Smooth muscle cell of the brain vasculature (primary cell): Measurements from ENCODE around the gene USP54.
A peak's percentile ranks its signal among the peaks of the same experiment; 100 is the strongest.
"Not testable (repeated sequence)": the region's sequence is repeated elsewhere in the genome, so short reads cannot be mapped to it uniquely, and the experiment has no call there.

Experiments
- DNase-seq: peaks from one replicate; pipeline ENCODE4 v3.0.0-alpha.2; 2012; ENCODE audit warnings: low read depth, low spot score

Gene USP54, protein sequence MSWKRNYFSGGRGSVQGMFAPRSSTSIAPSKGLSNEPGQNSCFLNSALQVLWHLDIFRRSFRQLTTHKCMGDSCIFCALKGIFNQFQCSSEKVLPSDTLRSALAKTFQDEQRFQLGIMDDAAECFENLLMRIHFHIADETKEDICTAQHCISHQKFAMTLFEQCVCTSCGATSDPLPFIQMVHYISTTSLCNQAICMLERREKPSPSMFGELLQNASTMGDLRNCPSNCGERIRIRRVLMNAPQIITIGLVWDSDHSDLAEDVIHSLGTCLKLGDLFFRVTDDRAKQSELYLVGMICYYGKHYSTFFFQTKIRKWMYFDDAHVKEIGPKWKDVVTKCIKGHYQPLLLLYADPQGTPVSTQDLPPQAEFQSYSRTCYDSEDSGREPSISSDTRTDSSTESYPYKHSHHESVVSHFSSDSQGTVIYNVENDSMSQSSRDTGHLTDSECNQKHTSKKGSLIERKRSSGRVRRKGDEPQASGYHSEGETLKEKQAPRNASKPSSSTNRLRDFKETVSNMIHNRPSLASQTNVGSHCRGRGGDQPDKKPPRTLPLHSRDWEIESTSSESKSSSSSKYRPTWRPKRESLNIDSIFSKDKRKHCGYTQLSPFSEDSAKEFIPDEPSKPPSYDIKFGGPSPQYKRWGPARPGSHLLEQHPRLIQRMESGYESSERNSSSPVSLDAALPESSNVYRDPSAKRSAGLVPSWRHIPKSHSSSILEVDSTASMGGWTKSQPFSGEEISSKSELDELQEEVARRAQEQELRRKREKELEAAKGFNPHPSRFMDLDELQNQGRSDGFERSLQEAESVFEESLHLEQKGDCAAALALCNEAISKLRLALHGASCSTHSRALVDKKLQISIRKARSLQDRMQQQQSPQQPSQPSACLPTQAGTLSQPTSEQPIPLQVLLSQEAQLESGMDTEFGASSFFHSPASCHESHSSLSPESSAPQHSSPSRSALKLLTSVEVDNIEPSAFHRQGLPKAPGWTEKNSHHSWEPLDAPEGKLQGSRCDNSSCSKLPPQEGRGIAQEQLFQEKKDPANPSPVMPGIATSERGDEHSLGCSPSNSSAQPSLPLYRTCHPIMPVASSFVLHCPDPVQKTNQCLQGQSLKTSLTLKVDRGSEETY (N-terminal part only)

GRCh38 chr10:73590881-73591799 is at the start of gene USP54:
USP54 (minus strand) TSS chr10:73591342; CDS start chr10:73575658, 15,684 bp downstream.
- DNase-seq = peak; percentile 24

DNA sequence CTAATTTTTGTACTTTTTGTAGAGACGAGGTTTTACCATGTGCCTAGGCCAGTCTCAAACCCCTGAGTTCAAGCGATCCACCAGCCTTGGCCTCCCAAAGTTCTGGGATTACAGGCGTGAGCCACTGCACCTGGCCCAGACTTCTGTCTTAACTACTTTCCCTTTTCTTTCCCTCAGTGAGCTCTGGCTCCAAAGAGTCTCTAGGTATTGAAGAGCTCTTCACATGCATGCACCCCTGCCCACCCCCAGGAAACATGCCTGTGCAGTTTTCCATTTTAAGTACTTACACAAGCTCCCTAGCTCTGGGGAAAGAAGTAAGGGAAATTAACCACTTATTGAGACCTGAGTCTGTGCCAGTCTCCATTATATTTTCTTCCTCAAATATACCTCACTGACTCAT is 48.1 kb upstream of the USP54 start:
- DNase-seq = no peak

DNA sequence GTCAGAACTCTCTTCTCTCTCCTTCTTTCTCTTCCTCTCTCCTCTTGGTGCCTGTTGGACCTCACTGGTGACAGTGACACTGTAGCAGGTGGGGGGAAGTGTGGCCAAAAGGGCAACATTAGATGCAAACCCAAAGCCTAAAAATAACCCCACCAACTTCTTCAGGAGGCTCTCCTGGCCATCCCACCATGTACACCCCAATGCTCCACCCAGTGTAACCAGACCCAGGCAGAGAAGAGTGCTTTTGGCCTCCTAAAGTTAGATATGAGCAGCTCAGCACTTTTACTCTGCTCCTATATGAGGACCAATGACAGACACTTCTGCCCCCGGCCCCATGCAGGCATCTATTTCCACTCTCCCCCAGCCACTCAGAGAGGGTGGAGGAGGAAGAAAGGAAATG is 44.6 kb upstream of the USP54 start:
- no peak for DNase-seq

DNA sequence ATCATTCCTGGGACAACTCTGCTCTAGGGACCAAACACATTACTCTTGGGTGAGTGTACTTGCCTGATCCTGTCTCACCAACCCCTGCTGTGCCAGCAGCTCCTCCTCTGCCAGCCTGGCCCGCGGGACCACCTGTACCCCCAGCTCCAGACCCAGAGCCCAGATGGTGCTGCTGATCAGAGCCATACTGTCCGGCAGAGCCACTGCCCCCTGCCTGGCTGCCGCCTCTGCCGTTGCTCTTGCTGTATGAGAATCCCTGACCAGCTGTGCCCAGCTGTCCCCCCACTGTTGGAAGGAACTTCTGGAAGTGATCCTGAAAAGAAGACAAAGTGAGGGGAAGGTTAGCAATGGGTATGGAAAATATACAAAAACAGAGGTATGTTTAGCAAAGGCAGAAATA is 43.3 kb upstream of the USP54 start:
- no peak for DNase-seq

DNA sequence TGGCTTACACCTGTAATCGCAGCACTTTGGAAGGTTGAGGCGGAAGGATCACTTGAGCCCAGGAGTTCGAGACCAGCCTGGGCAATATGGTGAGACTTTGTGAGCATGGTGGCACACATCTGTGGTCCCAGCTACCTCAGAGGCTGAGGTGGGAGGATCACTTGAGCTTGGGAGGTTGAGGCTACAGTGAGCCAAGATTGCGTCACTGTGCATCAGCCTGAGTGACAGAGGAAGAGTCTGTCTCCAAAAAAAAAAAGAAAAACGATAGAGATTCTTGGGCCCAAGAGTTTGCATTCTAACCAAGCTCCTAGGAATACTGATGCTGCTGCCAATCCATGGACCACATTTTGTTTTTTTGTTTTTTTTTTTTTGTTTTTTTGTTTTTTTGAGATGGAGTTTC is 38.0 kb upstream of the USP54 start:
- no peak for DNase-seq

GRCh38 chr10:73628405-73628804 is 37.3 kb upstream of the USP54 start:
- no peak for DNase-seq

GRCh38 chr10:73627300-73627699 is 36.2 kb upstream of the USP54 start:
- DNase-seq = no peak

GRCh38 chr10:73625884-73626752 is 35.0 kb upstream of the USP54 start:
- DNase-seq = peak; percentile 91

DNA sequence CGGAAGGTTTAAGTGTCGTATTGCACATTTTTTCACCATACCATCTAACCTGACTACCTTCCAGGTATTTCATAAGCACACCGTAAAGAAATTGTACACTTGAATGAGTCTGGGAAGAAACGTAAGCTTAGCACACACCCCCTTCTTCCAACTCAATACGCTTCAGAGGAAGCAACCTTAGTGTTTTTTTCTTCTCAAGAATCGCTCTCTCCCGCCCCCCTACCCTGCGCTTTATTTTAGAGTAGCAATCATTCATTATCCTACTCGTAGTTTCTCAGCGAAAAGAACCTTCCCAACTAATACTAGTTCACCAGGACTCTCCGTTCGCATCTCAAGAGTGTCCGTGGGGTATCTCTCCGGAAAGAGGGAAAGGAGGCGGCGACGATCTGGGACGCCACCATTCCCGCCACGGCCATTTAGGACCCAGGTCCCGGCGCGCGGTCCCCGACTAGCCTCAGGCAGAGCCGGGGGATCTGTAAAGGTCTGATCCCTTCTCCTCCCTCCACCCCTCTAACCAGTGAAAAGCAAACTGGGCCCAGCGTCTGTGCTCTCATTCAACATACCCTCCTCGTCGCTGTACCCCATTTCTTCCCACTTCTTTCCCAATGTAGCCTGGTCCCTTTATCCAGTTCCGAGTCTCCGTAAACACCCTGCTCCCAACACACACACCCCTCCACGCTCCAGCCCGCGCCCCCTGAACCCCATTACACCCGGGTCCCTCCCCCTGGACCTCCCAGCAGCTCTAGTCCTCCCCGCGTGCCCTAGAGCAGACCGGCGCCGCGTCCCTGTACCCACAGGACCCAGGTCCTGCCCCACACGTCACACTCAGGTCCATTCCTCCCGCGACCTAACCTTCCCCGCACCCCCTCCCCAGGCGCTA is 34.1 kb upstream of the USP54 start:
- no peak for DNase-seq

- DNase-seq = no peak
Observed at GRCh38 chr10:73623056-73623455, 31.9 kb upstream of the USP54 start.

DNA sequence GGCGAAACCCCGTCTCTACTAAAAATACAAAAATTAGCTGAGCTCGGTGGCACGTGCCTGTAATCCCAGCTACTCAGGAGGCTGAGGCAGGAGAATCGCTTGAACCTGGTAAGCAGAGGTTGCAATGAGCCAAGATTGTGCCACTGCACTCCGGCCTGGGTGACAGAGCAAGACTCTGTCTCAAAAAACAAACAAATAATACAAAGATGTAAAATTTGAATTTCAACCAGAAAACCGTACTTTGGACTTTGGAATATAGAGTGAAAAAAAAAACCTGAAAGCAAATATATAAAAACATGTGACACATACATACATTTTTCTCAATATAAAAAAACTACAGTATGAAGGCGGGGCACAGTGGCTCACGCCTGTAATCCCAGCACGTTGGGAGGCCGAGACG is 29.8 kb upstream of the USP54 start:
- not testable (repeated sequence) for DNase-seq

DNA sequence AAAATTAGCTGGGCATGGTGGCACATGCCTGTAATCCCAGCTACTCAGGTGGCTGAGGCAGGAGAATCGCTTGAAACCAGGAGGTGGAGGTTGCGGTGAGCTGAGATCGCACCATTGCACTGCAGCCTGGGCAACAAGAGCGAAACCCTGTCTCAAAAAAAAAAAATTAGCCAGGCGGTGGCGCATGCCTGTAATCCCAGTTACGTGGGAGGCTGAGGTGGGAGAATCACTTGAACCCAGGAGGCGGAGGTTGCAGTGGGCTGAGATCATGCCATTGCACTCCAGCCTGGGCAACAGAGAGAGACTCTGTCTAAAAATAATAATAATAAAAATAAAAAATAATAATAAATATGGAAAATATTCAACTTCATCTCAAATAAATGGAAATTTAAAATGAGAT is 26.0 kb upstream of the USP54 start:
- DNase-seq = not testable (repeated sequence)

- DNase-seq = no peak
Observed at GRCh38 chr10:73614720-73615119, 23.6 kb upstream of the USP54 start.

- DNase-seq = no peak
Observed at GRCh38 chr10:73609116-73609515, 18.0 kb upstream of the USP54 start.

- no peak for DNase-seq
Observed at GRCh38 chr10:73601486-73601921, 10.4 kb upstream of the USP54 start.

GRCh38 chr10:73597346-73597745 is 6.2 kb upstream of the USP54 start:
- no peak for DNase-seq

- no peak for DNase-seq
Observed at GRCh38 chr10:73593812-73594211, 2.7 kb upstream of the USP54 start.

DNA sequence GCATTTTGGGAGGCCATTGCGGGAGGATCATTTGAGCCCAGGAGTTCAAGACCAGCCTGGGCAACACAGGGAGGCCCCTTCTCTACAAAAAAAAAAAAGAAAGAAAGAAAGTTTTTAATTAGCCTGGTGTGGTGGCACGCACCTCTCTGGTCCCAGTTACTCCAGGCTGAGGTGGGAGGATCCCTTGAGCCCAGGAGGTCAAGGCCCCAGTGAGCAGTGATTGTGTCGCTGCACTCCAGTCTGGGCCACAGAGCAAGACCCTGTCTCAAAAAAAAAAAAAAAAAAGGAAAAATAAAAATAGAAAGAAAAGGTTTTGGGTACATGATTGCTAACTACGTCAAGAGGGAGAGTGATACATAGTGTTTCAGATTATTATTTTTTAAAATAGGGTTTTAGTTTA is 2.0 kb upstream of the USP54 start:
- no peak for DNase-seq
